ENCODE measurements around the gene FAM120AOS. TPM values are rescaled to one million over a fixed set of nuclear protein-coding genes. Genes with fewer than 3 reads are reported as not detected.

Gene FAM120AOS
- total RNA-seq, 1 experiment from 2014 or later = 45.6 TPM

DNA sequence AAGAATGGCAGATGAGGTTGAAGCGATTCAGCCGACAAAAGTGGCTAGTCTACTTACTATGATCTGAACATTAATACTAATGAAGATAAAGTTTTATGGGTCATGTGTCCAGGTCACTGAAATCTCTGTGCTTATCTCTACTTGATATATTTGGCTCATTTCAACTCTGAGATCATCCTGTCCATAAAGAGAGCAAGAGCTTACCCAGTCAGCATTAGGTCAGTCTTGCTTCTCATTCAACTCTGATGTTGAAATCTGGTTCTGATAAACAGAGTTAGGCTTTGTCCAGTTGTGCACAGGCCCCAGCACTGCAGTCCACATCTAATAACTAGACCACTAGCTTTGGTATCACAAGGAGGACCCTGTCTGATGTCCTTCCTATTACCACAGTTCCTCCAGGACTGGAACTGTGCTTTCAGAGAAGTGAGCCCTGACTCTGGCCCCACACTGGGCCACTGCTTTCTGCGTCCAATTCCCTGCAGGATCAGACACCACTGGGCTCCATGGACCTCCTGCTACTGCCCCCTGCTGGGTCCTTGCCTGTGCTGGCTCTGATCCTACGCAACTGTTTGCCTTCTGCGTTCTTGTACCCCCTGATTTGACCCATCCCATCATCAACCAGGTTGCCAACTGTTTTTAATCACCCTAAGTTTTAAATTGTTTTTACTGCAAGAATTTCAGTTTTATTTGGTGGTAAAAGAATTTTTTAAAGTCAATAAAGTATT lies 25.6 kb downstream of the FAM120AOS start:
- no peaks in the 10 kb centered on the region for H3K27me3 ChIP-seq
- H3K9me3 ChIP-seq = no peaks in the 10 kb centered on the region
- H3K4me3 ChIP-seq = no peak overlapping the region
- no peak for DNase-seq
- no peaks in the 10 kb centered on the region for H3K36me3 ChIP-seq

DNA sequence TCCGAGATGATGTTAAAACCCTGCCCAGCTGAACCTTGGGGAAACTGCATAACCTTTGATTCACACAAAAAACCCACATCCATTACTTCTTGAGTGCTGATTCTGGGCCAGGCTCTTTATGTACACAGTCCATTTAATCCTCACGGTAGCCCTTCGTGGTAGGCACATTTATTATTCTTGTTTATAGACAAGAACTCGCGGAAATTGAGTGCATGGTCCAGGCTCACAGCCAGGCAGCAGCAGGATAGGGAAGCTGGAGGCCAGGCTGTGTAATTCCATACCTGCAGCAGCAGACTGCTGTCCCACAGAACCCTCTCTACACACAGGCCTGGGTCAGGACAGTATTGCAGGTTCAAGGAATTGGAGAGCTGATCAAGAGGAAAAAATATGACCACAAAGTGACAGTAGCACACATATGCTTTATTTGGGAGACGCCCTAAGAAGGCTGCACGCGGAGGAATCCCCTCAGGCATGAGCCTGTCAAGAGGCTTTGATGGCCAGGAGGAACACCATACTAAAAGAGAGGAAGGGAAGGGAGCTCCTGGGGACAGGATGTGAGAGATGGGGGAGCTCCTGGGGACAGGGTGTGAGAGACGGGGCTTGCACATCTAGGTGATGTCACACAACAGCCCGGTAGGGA lies 30.3 kb downstream of the FAM120AOS start:
- Histone ChIP-seq H3K9me3 (no peaks in the 10 kb centered on the region), H3K27me3 (no peaks in the 10 kb centered on the region), H3K36me3 (no peaks in the 10 kb centered on the region), H3K4me3 (no peak overlapping the region)
- no peak for DNase-seq

DNA sequence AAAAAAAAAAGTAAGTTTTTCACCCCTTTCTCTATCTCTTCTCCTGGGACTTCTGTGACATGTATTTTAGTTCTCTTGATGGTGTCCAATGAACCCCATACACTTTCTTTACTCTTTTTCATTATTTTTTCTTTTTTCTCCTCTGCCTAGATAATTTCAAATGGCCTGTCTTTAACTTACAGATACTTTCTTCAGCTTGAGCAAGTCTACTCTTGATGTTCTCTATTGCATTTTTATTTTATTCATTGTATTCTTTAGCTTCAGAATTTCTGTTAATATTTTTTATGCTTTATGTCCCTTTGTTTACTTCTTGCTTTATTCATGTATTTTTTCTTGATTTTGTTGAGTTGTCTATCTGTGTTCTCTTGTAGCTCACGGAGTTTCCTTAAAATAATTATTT lies 34.4 kb downstream of the FAM120AOS start:
- no peaks in the 10 kb centered on the region for H3K36me3 ChIP-seq
- no peaks in the 10 kb centered on the region for H3K27me3 ChIP-seq
- DNase-seq = no peak

DNA sequence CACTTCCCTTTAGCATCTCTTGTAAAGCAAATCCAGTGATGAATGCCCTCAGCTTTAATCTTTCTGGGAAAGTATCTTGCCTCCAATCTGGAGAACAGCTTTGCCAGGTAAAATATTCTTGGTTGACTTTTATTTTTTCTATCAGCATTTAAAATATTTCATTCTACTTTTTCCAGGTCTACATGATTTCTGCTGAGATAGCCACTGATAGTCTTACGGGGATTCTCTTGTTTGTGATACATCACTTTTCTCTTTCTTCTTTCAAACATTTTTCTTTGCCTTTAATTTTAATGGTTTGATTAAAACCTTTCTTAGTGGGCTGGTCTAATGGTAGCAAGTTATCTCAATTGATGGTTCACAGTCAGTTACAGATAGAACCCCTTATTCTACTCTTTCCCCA lies 35.8 kb downstream of the FAM120AOS start:
- Histone ChIP-seq H3K36me3 (no peaks in the 10 kb centered on the region), H3K4me3 (no peak overlapping the region), H3K9me3 (no peaks in the 10 kb centered on the region; the same call in 1 of the 2 replicates), H3K27me3 (no peaks in the 10 kb centered on the region)
- DNase-seq = no peak

More for the DNA sequence above, 34.4 kb downstream of the FAM120AOS start:
- Histone ChIP-seq H3K9me3 (no peaks in the 10 kb centered on the region; the same call in 1 of the 2 replicates), H3K4me3 (no peak overlapping the region)

- Histone ChIP-seq H3K4me3 (no peak overlapping the region), H3K36me3 (no peaks in the 10 kb centered on the region), H3K27me3 (no peaks in the 10 kb centered on the region), H3K9me3 (no peaks in the 10 kb centered on the region; the same call in 1 of the 2 replicates)
- DNase-seq = no peak
These were observed 36.7 kb downstream of the FAM120AOS start for GRCh38 chr9:93416530-93417235.

GRCh38 chr9:93415176-93415690 lies 38.1 kb downstream of the FAM120AOS start:
- H3K4me3 ChIP-seq = no peak overlapping the region
- H3K36me3 ChIP-seq = no peaks in the 10 kb centered on the region
- no peaks in the 10 kb centered on the region for H3K27me3 ChIP-seq
- no peaks in the 10 kb centered on the region; the same call in 1 of the 2 replicates for H3K9me3 ChIP-seq
- DNase-seq = no peak

DNA sequence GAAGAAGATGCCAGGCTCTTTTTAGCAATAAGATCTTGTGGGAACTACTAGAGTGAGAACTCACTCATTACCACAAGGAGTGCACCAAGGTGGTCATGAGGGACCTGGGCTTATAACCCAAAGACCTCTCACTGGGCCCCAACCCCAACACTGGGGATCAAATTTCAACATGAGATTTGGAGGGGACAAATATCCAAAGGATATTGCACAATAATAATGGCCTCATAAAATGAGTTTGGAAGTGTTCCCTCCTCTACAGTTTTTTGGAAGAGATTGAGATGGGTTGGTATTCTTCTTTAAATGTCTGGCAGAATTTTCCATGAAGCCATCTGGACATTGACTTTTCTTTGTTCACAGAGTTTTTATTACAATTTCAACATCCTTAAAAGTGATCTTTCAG lies 39.9 kb downstream of the FAM120AOS start:
- H3K27me3 ChIP-seq = no peaks in the 10 kb centered on the region
- no peak for DNase-seq
- H3K4me3 ChIP-seq = no peak overlapping the region

GRCh38 chr9:93406371-93406770 lies 47.0 kb downstream of the FAM120AOS start:
- peaks cover 9% of the 10 kb centered on the region for H3K27me3 ChIP-seq
- H3K4me3 ChIP-seq = no peak overlapping the region
- no peaks in the 10 kb centered on the region for H3K36me3 ChIP-seq
- no peak for DNase-seq
- H3K9me3 ChIP-seq = no peaks in the 10 kb centered on the region

More for the DNA sequence above, 39.9 kb downstream of the FAM120AOS start:
- Histone ChIP-seq H3K36me3 (no peaks in the 10 kb centered on the region), H3K9me3 (no peaks in the 10 kb centered on the region; the same call in 1 of the 2 replicates)

- no peak for DNase-seq
- Histone ChIP-seq H3K27me3 (no peaks in the 10 kb centered on the region), H3K9me3 (no peaks in the 10 kb centered on the region), H3K4me3 (no peak overlapping the region), H3K36me3 (no peaks in the 10 kb centered on the region)
These were observed 54.9 kb downstream of the FAM120AOS start for GRCh38 chr9:93398471-93398870.

- Histone ChIP-seq H3K9me3 (no peaks in the 10 kb centered on the region), H3K4me3 (no peak overlapping the region), H3K27me3 (no peaks in the 10 kb centered on the region), H3K36me3 (no peaks in the 10 kb centered on the region)
- no peak for DNase-seq
These were observed 55.6 kb downstream of the FAM120AOS start for GRCh38 chr9:93397661-93398373.

Other genes with a start within 250 kb of the FAM120AOS start
- gene FAM120A, start 1.9 kb downstream of the FAM120AOS start, total RNA-seq (2014; rRNA removed; shearing (Covaris generic); ENCODE audit: low replicate concordance) = 37.9 and 44.1 TPM in 2 replicates
- gene PHF2, start 123.0 kb upstream of the FAM120AOS start, total RNA-seq (2014; rRNA removed; shearing (Covaris generic); ENCODE audit: low replicate concordance) = 6.6 and 7.0 TPM in 2 replicates

Measured in MG63 (cell line).